Neuron (in vitro differentiated cells): ENCODE measurements around the gene HCAR2.
"Not testable (repeated sequence)": the region's sequence is repeated elsewhere in the genome, so short reads cannot be mapped to it uniquely, and the experiment has no call there.

Experiments
- H2AFZ ChIP-seq: one replicate; pipeline ENCODE4 v1.6.1; 2013; ENCODE audit warnings: low read depth, mild to moderate bottlenecking, inconsistent platforms, low read length, moderate library complexity
- H3K27me3 ChIP-seq: one replicate; pipeline ENCODE4 v1.6.1; 2013; ENCODE audit warnings: low read length; ENCODE audit not compliant: insufficient read depth
- H3K36me3 ChIP-seq: one replicate; pipeline ENCODE4 v1.6.1; 2013; ENCODE audit warnings: low read length; ENCODE audit not compliant: insufficient read depth
- H3K4me1 ChIP-seq: one replicate; pipeline ENCODE4 v1.6.1; 2013; ENCODE audit warnings: low read length; ENCODE audit not compliant: insufficient read depth
- H3K4me3 ChIP-seq: 2 replicates; pipeline ENCODE4 v1.5.1; 2013; ENCODE audit warnings: mild to moderate bottlenecking, low read length, moderate library complexity
- H3K9me3 ChIP-seq: one replicate; pipeline ENCODE4 v1.6.1; 2013; ENCODE audit warnings: low read length

HCAR2 gene

GRCh38 chr12:122702890-122703611 is at the start of gene HCAR2:
HCAR2 (minus strand) TSS chr12:122703357; CDS start chr12:122703283, 74 bp downstream.
- not testable (repeated sequence) for H3K9me3 ChIP-seq, H2AFZ ChIP-seq, H3K4me1 ChIP-seq

GRCh38 chr12:122752464-122753318 is 49.5 kb upstream of the HCAR2 start, which contains the start of gene DENR:
DENR (plus strand) TSS chr12:122752824; CDS start chr12:122753702, 878 bp downstream.
- H3K4me3 ChIP-seq, result peak within 1 kb of the TSS; percentile 73
- no peaks in the 10 kb centered on the region for H3K9me3 ChIP-seq
- no peaks in the 10 kb centered on the region for H3K27me3 ChIP-seq
- peaks cover 11% of the 10 kb centered on the region for H3K4me1 ChIP-seq
- peak within 1 kb of the TSS; percentile 3 for H2AFZ ChIP-seq
- peaks cover 34% of the 10 kb centered on the region for H3K36me3 ChIP-seq

More at GRCh38 chr12:122702890-122703611, at the start of gene HCAR2:
- H3K27me3 ChIP-seq, H3K4me3 ChIP-seq, H3K36me3 ChIP-seq: not testable (repeated sequence)

GRCh38 chr12:122750781-122751515 is 47.8 kb upstream of the HCAR2 start:
- H2AFZ ChIP-seq, H3K9me3 ChIP-seq, H3K4me3 ChIP-seq, H3K27me3 ChIP-seq: not testable (repeated sequence)
- peaks cover 18% of the 10 kb centered on the region for H3K36me3 ChIP-seq
- H3K4me1 ChIP-seq, result peaks cover 11% of the 10 kb centered on the region

GRCh38 chr12:122749569-122750332 is 46.6 kb upstream of the HCAR2 start:
- Histone ChIP-seq H3K4me1 (peaks cover 11% of the 10 kb centered on the region), H3K4me3 (no peak overlapping the region), H3K9me3 (no peaks in the 10 kb centered on the region), H3K36me3 (peaks cover 10% of the 10 kb centered on the region), H3K27me3 (no peaks in the 10 kb centered on the region), H2AFZ (peak overlapping the region; percentile 5)

GRCh38 chr12:122747224-122748135 is 44.3 kb upstream of the HCAR2 start:
- H3K36me3 ChIP-seq, result no peaks in the 10 kb centered on the region
- no peak overlapping the region for H2AFZ ChIP-seq
- H3K4me1 ChIP-seq, result peaks cover 3% of the 10 kb centered on the region
- no peaks in the 10 kb centered on the region for H3K27me3 ChIP-seq
- H3K4me3 ChIP-seq, result no peak overlapping the region
- H3K9me3 ChIP-seq, result no peaks in the 10 kb centered on the region

GRCh38 chr12:122743895-122744525 is 40.9 kb upstream of the HCAR2 start:
- Histone ChIP-seq H3K36me3 (no peaks in the 10 kb centered on the region), H3K4me3 (no peak overlapping the region), H3K4me1 (no peaks in the 10 kb centered on the region), H2AFZ (no peak overlapping the region), H3K9me3 (no peaks in the 10 kb centered on the region), H3K27me3 (no peaks in the 10 kb centered on the region)

- Histone ChIP-seq H2AFZ (no peak overlapping the region), H3K4me3 (no peak overlapping the region), H3K27me3 (no peaks in the 10 kb centered on the region), H3K4me1 (no peaks in the 10 kb centered on the region), H3K36me3 (no peaks in the 10 kb centered on the region), H3K9me3 (no peaks in the 10 kb centered on the region)
These were observed 37.2 kb upstream of the HCAR2 start for GRCh38 chr12:122740351-122740750.

GRCh38 chr12:122738571-122738970 is 35.4 kb upstream of the HCAR2 start:
- H3K4me1 ChIP-seq, result no peaks in the 10 kb centered on the region
- H3K36me3 ChIP-seq, result no peaks in the 10 kb centered on the region
- no peaks in the 10 kb centered on the region for H3K9me3 ChIP-seq
- H2AFZ ChIP-seq, result no peak overlapping the region
- H3K27me3 ChIP-seq, result no peaks in the 10 kb centered on the region
- H3K4me3 ChIP-seq, result no peak overlapping the region

GRCh38 chr12:122732611-122733010 is 29.5 kb upstream of the HCAR2 start:
- Histone ChIP-seq H3K27me3 (no peaks in the 10 kb centered on the region), H3K9me3 (no peaks in the 10 kb centered on the region), H3K36me3 (no peaks in the 10 kb centered on the region), H2AFZ (no peak overlapping the region), H3K4me3 (no peak overlapping the region), H3K4me1 (no peaks in the 10 kb centered on the region)

- no peaks in the 10 kb centered on the region for H3K27me3 ChIP-seq
These were observed 29.0 kb upstream of the HCAR2 start for GRCh38 chr12:122732170-122732569.

GRCh38 chr12:122730215-122731014 is 27.3 kb upstream of the HCAR2 start, which contains the start of gene HCAR1:
HCAR1 (minus strand) TSS chr12:122730844; CDS start chr12:122730339, 505 bp downstream.
- Histone ChIP-seq H3K4me1 (no peaks in the 10 kb centered on the region), H3K27me3 (no peaks in the 10 kb centered on the region)

More at GRCh38 chr12:122732170-122732569, 29.0 kb upstream of the HCAR2 start:
- Histone ChIP-seq H2AFZ (no peak overlapping the region), H3K4me1 (no peaks in the 10 kb centered on the region), H3K9me3 (no peaks in the 10 kb centered on the region), H3K4me3 (no peak overlapping the region), H3K36me3 (no peaks in the 10 kb centered on the region)

More at GRCh38 chr12:122730215-122731014, 27.3 kb upstream of the HCAR2 start, which contains the start of gene HCAR1:
- Histone ChIP-seq H3K36me3 (no peaks in the 10 kb centered on the region), H3K4me3 (no peak within 1 kb of the TSS), H3K9me3 (no peaks in the 10 kb centered on the region), H2AFZ (no peak within 1 kb of the TSS)
